Ovary (tissue), 3 donors: ENCODE measurements around the gene TNS1.

ENCODE experiments used
- CTCF ChIP-seq, 3 donors: fragments of 450-650 bp in 2 of 3; fragments of 200-600 bp in 1 of 3; IDR thresholded peaks; one replicate each; pipeline versions ENCODE4 v1.5.1 to v1.8.0; 2016 to 2022; ENCODE audit warnings: antibody characterized with exemption in 3 of 3, mild to moderate bottlenecking in 1 of 3
- POLR2A ChIP-seq: fragments of 450-650 bp; IDR thresholded peaks from one replicate; pipeline ENCODE4 v1.6.1; 2017; ENCODE audit warnings: antibody characterized with exemption, mild to moderate bottlenecking, moderate library complexity
- donor health status: DM: no; HTN: no; CAD: no.

- TF ChIP-seq CTCF (IDR thresholded peaks at IDR 0.05) (no peak), POLR2A (no peak)
These were observed 154.3 kb downstream of the TNS1 start for GRCh38 chr2:217848351-217848957.
